Esophagus muscularis mucosa (tissue), 4 donors: Measurements from ENCODE around the gene CYB5A. TPM values are rescaled to one million over a fixed set of nuclear protein-coding genes. Genes with fewer than 3 reads are reported as not detected.

Experiments used
- DNase-seq: peaks from one replicate; pipeline ENCODE4 v3.0.0-alpha.2; 2017; ENCODE audit errors: extremely low spot score
- H3K27ac ChIP-seq, 4 donors: fragments of 200-600 bp; sonication (generic); replicated peaks in 1 of 4; 1 replicate in 3 of 4; 2 replicates in 1 of 4; pipeline ENCODE4 v1.5.1; 2016 to 2019; ENCODE audit warnings: mild to moderate bottlenecking in 1 of 4
- H3K27me3 ChIP-seq, 4 donors: fragments of 200-600 bp; sonication (generic); one replicate each; pipeline versions ENCODE4 v1.5.1 to v1.6.0; 2016 to 2019
- H3K36me3 ChIP-seq, 4 donors: fragments of 200-600 bp; sonication (generic); one replicate each; pipeline ENCODE4 v1.5.1; 2016 to 2019
- H3K4me1 ChIP-seq, 4 donors: fragments of 200-600 bp; sonication (generic); one replicate each; pipeline ENCODE4 v1.5.1; 2016 to 2019
- H3K4me3 ChIP-seq, 4 donors: fragments of 200-600 bp; sonication (generic); 1 replicate in 2 of 4; 2 replicates in 2 of 4; pipeline ENCODE4 v1.5.1; 2016 to 2019; ENCODE audit warnings: mild to moderate bottlenecking in 4 of 4, moderate library complexity in 1 of 4
- H3K9me3 ChIP-seq, 4 donors: fragments of 200-600 bp; sonication (generic); 1 replicate in 3 of 4; 2 replicates in 1 of 4; pipeline ENCODE4 v1.5.1; 2016 to 2019
- EP300 ChIP-seq: sonication (generic); formaldehyde crosslinking; IDR thresholded peaks from one replicate; pipeline ENCODE4 v1.6.1; 2017; ENCODE audit warnings: antibody characterized with exemption
- POLR2A ChIP-seq: fragments of 450-650 bp; IDR thresholded peaks from one replicate; pipeline ENCODE4 v1.6.1; 2017; ENCODE audit warnings: antibody characterized with exemption, moderate library complexity, mild to moderate bottlenecking, low read depth
- POLR2AphosphoS5 ChIP-seq, 2 donors: sonication (generic); formaldehyde crosslinking; IDR thresholded peaks; one replicate each; pipeline ENCODE4 v1.6.1; 2017; ENCODE audit warnings: antibody characterized with exemption in 2 of 2
- WGBS: methylation state at CpG from one replicate; pipeline ENCODE4 v1.1.5; 2018; 5-methylcytosine and 5-hydroxymethylcytosine counted together
- intact Hi-C: fragments of 100-400 bp; cut with DNase I; formaldehyde crosslinking; loops from one replicate; pipeline ENCODE4 v1.15.1; 2023
- total RNA-seq, 4 donors: library from RNA; depleted of rRNA; stranded (reverse); fragments of >200 nt; gene quantifications; one replicate each; pipeline versions ENCODE4 v1.1.0 to v1.2.1, GENCODE V29; 2016
- TF ChIP-seq, protein P1 (sequence below), 3 experiments: fragments of 200-600 bp in 2 of 3; fragments of 450-650 bp in 1 of 3; sonication (generic) in 2 of 3; IDR thresholded peaks; one replicate each; pipeline ENCODE4 v1.5.1; 2017 to 2019; ENCODE audit warnings: antibody characterized with exemption in 3 of 3, mild to moderate bottlenecking in 2 of 3, moderate library complexity in 1 of 3

Gene CYB5A
- total RNA-seq, 4 donors from 2014 or later: 77.7 to 99.4 (median 81.5) TPM

GRCh38 chr18:74264303-74265020 is 27.3 kb downstream of the CYB5A start:
- no peaks in the 10 kb centered on the region for H3K9me3 ChIP-seq
- intact Hi-C loops: no loop called here
- peaks cover 0 to 7% (median 5%) of the 10 kb centered on the region in 4 donors for H3K4me1 ChIP-seq
- DNase-seq: no peak
- 71% methylated on average over 10 of the region's 10 CpGs for WGBS
- no peak overlapping the region for H3K4me3 ChIP-seq
- TF ChIP-seq, protein P1, sequence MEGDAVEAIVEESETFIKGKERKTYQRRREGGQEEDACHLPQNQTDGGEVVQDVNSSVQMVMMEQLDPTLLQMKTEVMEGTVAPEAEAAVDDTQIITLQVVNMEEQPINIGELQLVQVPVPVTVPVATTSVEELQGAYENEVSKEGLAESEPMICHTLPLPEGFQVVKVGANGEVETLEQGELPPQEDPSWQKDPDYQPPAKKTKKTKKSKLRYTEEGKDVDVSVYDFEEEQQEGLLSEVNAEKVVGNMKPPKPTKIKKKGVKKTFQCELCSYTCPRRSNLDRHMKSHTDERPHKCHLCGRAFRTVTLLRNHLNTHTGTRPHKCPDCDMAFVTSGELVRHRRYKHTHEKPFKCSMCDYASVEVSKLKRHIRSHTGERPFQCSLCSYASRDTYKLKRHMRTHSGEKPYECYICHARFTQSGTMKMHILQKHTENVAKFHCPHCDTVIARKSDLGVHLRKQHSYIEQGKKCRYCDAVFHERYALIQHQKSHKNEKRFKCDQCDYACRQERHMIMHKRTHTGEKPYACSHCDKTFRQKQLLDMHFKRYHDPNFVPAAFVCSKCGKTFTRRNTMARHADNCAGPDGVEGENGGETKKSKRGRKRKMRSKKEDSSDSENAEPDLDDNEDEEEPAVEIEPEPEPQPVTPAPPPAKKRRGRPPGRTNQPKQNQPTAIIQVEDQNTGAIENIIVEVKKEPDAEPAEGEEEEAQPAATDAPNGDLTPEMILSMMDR (IDR thresholded peaks at IDR 0.05): no peak
- TF ChIP-seq POLR2AphosphoS5 (IDR thresholded peaks at IDR 0.05) (no peak), EP300 (no peak)
- no peak overlapping the region for H3K27ac ChIP-seq
- no peaks in the 10 kb centered on the region for H3K27me3 ChIP-seq
- H3K36me3 ChIP-seq: peaks cover 4 to 48% (median 27%) of the 10 kb centered on the region in 4 donors

- Histone ChIP-seq H3K27ac (no peak overlapping the region), H3K36me3 (peaks cover 8 to 59% (median 32%) of the 10 kb centered on the region in 4 donors), H3K9me3 (no peaks in the 10 kb centered on the region), H3K4me1 (no peaks in the 10 kb centered on the region), H3K4me3 (no peak overlapping the region), H3K27me3 (no peaks in the 10 kb centered on the region)
- intact Hi-C loops: no loop called here
- TF ChIP-seq, protein P1 (IDR thresholded peaks at IDR 0.05): no peak
- TF ChIP-seq POLR2AphosphoS5 (IDR thresholded peaks at IDR 0.05) (no peak), POLR2A (no peak), EP300 (no peak)
- DNase-seq: no peak
- WGBS: 80% methylated on average over 6 of the region's 6 CpGs
Observed at GRCh38 chr18:74261053-74261713, 30.6 kb downstream of the CYB5A start.

- DNase-seq: no peak
- no peaks in the 10 kb centered on the region for H3K27me3 ChIP-seq
- no peak for TF ChIP-seq POLR2A
- no peak for TF ChIP-seq POLR2AphosphoS5 (IDR thresholded peaks at IDR 0.05)
- TF ChIP-seq EP300: no peak
- TF ChIP-seq, protein P1 (IDR thresholded peaks at IDR 0.05): no peak
- no peaks in the 10 kb centered on the region for H3K9me3 ChIP-seq
- H3K27ac ChIP-seq: no peak overlapping the region
- intact Hi-C loops: no loop called here
- peaks cover 0 to 8% (median 4%) of the 10 kb centered on the region in 4 donors for H3K4me1 ChIP-seq
- H3K4me3 ChIP-seq: no peak overlapping the region
- 93% methylated on average over 4 of the region's 4 CpGs for WGBS
- H3K36me3 ChIP-seq: peaks cover 8 to 43% (median 30%) of the 10 kb centered on the region in 4 donors
Observed at GRCh38 chr18:74259347-74259746, 32.4 kb downstream of the CYB5A start.

- H3K9me3 ChIP-seq: no peaks in the 10 kb centered on the region
- peaks cover 15 to 41% (median 30%) of the 10 kb centered on the region in 4 donors for H3K36me3 ChIP-seq
- no peaks in the 10 kb centered on the region for H3K27me3 ChIP-seq
- DNase-seq: no peak
- intact Hi-C loops: no loop called here
- no peak overlapping the region for H3K27ac ChIP-seq
- 72% methylated on average over 7 of the region's 7 CpGs for WGBS
- no peak overlapping the region for H3K4me3 ChIP-seq
- no peak for TF ChIP-seq EP300
- TF ChIP-seq, protein P1 (IDR thresholded peaks at IDR 0.05): no peak
- TF ChIP-seq POLR2AphosphoS5 (IDR thresholded peaks at IDR 0.05): no peak
- no peak for TF ChIP-seq POLR2A
- peaks cover 1 to 11% (median 5%) of the 10 kb centered on the region in 4 donors for H3K4me1 ChIP-seq
Observed at GRCh38 chr18:74257083-74257482, 34.7 kb downstream of the CYB5A start.
